ENCODE results near the gene VPS33B. TPM values are rescaled to one million over a fixed set of nuclear protein-coding genes. Genes with fewer than 3 reads are reported as not detected.

VPS33B gene
- total RNA-seq, 4 donors from 2014 or later: 6.7 to 18.7 (median 10.8) TPM

DNA sequence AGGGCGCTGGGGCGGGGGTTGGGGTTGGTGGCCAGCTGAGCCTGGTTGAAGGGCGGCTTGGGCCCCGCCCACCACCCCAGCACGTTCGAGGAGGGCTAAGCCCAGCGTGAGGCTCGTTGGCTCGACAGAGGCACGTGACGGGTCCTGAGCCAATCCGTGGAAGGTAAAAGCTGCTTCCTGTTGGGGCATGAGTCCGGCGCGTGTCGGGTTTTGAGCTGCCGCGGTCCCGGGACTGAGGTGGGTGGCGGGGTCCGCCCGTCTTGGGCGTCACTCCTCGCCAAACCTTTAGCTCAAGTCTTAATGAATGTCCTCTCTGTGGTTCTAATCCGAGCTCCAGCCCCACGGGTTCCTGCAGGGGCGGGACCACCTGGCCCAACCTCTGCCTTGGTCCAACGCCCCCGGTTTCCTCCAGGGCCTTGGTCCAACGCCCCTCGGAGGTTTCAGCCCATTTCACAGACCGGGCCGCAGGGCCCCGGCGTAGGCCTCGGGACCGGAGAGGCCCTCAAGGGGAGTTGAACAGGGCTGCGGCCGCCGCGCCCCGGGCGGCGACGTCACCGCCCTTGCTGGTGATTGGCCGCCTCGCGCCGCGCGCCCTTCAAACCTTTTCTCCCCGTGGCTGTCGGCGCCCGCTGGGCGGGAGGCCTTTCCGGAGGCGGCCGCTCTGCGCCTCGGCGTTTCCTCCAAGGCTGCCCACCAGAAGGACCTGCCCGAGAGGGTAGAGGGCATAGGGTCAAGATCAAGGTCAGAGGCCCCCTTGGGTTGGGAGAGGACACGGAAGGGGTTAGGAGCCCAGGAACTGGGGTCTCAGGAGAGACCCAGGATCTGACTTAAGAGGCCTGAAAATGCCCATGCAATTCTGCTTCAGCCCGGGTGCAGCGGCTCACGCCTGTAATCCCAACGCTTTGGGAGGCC is 67.4 kb downstream of the VPS33B start, which contains the start of gene RCCD1:
Gene RCCD1, plus strand, starts transcription at position 173 of the 912 bp plus-strand sequence. CDS start 1,851 bp downstream, outside the sequence.
- peaks cover 11 to 32% (median 20%) of the 10 kb centered on the region in 4 donors for H3K4me1 ChIP-seq
- intact Hi-C loops (cut with DNase I; ENCODE audit: low total_unique reads) (loop anchor here (10.0 kb wide), 1 partner anchor 320 kb away; no protein-coding TSS in a partner anchor), in situ Hi-C loops (cut with MboI; ENCODE audit: low pct_ligation_motif_present in 1 of 4, low pct_unique_long_range_greater_than_20kb in 1 of 4, low sequenced_read_pairs in 3 of 4) (loop anchor here in 3 of 4 donors (10.0 to 25.0 kb wide), 2 partner anchors 307 to 320 kb away; no protein-coding TSS in a partner anchor)
- H3K36me3 ChIP-seq: peaks cover 0 to 5% (median 0%) of the 10 kb centered on the region in 4 donors
- peak; percentile 96 for DNase-seq
- peak within 1 kb of the TSS; percentile 49 to 73 (median 62) for H3K4me3 ChIP-seq
- H3K27ac ChIP-seq: peak within 1 kb of the TSS; percentile 93 to 98 (median 94)
- TF ChIP-seq POLR2AphosphoS5 (IDR thresholded peaks at IDR 0.05): peak; percentile 58 to 90 (median 84)
- TF ChIP-seq, protein P1, sequence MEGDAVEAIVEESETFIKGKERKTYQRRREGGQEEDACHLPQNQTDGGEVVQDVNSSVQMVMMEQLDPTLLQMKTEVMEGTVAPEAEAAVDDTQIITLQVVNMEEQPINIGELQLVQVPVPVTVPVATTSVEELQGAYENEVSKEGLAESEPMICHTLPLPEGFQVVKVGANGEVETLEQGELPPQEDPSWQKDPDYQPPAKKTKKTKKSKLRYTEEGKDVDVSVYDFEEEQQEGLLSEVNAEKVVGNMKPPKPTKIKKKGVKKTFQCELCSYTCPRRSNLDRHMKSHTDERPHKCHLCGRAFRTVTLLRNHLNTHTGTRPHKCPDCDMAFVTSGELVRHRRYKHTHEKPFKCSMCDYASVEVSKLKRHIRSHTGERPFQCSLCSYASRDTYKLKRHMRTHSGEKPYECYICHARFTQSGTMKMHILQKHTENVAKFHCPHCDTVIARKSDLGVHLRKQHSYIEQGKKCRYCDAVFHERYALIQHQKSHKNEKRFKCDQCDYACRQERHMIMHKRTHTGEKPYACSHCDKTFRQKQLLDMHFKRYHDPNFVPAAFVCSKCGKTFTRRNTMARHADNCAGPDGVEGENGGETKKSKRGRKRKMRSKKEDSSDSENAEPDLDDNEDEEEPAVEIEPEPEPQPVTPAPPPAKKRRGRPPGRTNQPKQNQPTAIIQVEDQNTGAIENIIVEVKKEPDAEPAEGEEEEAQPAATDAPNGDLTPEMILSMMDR (IDR thresholded peaks at IDR 0.05): no peak
- TF ChIP-seq POLR2A (IDR thresholded peaks at IDR 0.05): peak; percentile 75
- 2 to 13% methylated on average over 3 to 48 of the region's 69 CpGs for WGBS, 2 donors (ENCODE audit: low coverage in 1 of 2)
- no peaks in the 10 kb centered on the region for H3K9me3 ChIP-seq
- H3K27me3 ChIP-seq: no peaks in the 10 kb centered on the region

DNA sequence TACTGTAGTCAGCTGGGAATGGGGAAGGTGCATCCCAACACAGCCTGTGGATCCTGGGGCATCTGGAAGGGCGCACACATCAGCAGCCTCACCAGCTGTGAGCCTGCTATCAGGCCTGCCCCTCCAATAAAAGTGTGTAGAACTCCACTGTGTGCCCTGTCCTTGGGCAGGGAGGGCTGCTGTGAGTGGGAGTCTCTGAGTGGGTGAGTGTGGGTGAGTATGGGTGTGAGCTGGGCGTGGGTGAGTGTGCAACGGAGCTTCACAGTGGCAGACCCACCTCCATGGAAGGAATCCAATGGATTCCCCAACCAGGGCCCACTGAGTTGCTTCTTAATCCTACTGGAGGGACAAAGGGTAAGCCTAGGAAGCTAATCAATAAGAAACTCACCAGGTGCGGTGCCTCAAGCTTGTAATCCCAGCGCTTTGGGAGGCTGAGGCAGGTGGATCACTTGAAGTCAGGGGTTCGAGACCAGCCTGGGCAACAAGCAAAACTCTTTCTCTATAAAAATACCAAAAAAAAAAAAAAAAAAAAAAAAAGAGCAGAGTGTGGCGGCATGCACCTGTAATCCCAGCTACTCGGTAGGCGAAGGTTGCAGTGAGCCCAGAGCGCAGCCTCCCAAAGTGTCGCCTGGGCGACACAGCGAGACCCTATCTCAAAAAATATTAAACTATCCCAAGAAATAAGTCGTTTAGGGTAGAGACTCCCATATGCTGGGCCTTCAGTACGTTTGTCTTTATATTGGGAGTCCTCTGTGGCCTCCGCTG is 68.3 kb downstream of the VPS33B start:
- H3K36me3 ChIP-seq: peaks cover 0 to 7% (median 0%) of the 10 kb centered on the region in 4 donors
- intact Hi-C loops (cut with DNase I; ENCODE audit: low total_unique reads): loop anchor here (10.0 kb wide), 1 partner anchor 321 kb away; no protein-coding TSS in a partner anchor
- in situ Hi-C loops (cut with MboI; ENCODE audit: low pct_ligation_motif_present in 1 of 4, low pct_unique_long_range_greater_than_20kb in 1 of 4, low sequenced_read_pairs in 3 of 4): loop anchor here in 3 of 4 donors (10.0 to 25.0 kb wide), 2 partner anchors 308 to 321 kb away; no protein-coding TSS in a partner anchor

GRCh38 chr15:90952901-90953677 is 69.3 kb downstream of the VPS33B start:
- Histone ChIP-seq H3K9me3 (no peaks in the 10 kb centered on the region), H3K4me3 (no peak overlapping the region), H3K27me3 (no peaks in the 10 kb centered on the region), H3K4me1 (peaks cover 11 to 32% (median 24%) of the 10 kb centered on the region in 4 donors), H3K36me3 (peaks cover 0 to 15% (median 0%) of the 10 kb centered on the region in 4 donors), H3K27ac (no peak overlapping the region)
- no peak for DNase-seq
- WGBS, 2 donors (ENCODE audit: low coverage in 1 of 2): 90% methylated on average over 14 of the region's 14 CpGs; no CpG with 5 or more reads in 1 of the 2 donors
- intact Hi-C loops (cut with DNase I; ENCODE audit: low total_unique reads): loop anchor here (10.0 kb wide), 1 partner anchor 322 kb away; no protein-coding TSS in a partner anchor
- in situ Hi-C loops (cut with MboI; ENCODE audit: low pct_ligation_motif_present in 1 of 4, low pct_unique_long_range_greater_than_20kb in 1 of 4, low sequenced_read_pairs in 3 of 4): loop anchor here in 3 of 4 donors (10.0 to 25.0 kb wide), 2 partner anchors 309 to 322 kb away; no protein-coding TSS in a partner anchor
- TF ChIP-seq POLR2A (IDR thresholded peaks at IDR 0.05): no peak
- TF ChIP-seq POLR2AphosphoS5 (IDR thresholded peaks at IDR 0.05): no peak
- TF ChIP-seq EP300 (IDR thresholded peaks at IDR 0.05; ENCODE audit: low read depth): no peak
- TF ChIP-seq, protein P1 (IDR thresholded peaks at IDR 0.05): no peak

More for the DNA sequence above, 68.3 kb downstream of the VPS33B start:
- no peak for TF ChIP-seq POLR2A (IDR thresholded peaks at IDR 0.05)
- TF ChIP-seq POLR2AphosphoS5 (IDR thresholded peaks at IDR 0.05): no peak
- TF ChIP-seq, protein P1 (IDR thresholded peaks at IDR 0.05): no peak
- TF ChIP-seq EP300 (IDR thresholded peaks at IDR 0.05; ENCODE audit: low read depth): no peak
- 70 to 71% methylated on average over 2 to 16 of the region's 16 CpGs for WGBS, 2 donors (ENCODE audit: low coverage in 1 of 2)
- Histone ChIP-seq H3K27me3 (no peaks in the 10 kb centered on the region), H3K4me3 (peak overlapping the region in 3 of 4 donors; percentile 58 to 73 (median 67)), H3K9me3 (no peaks in the 10 kb centered on the region), H3K27ac (peak overlapping the region; percentile 93 to 98 (median 94)), H3K4me1 (peaks cover 11 to 32% (median 23%) of the 10 kb centered on the region in 4 donors)
- no peak for DNase-seq

Measured in transverse colon (tissue), 4 donors.